ENCODE results near the gene RBM3. TPM values are rescaled to one million over a fixed set of nuclear protein-coding genes. Genes with fewer than 3 reads are reported as not detected.

RBM3 gene
- total RNA-seq, 1 donor from 2014 or later, result 141 TPM

- DNase-seq, result no peak
Observed at GRCh38 chrX:48626401-48627298, 52.4 kb downstream of the RBM3 start.

Small RNA genes within 50 kb of the gene (small RNA-seq; reads per million reads assigned to genes)
- gene MRPL32P1 (ENCODE audit: low replicate concordance), result not detected

Other genes with a start within 250 kb of the RBM3 start
- gene SSX3, start 217.8 kb upstream of the RBM3 start, total RNA-seq, result not detected
- not detected for gene SSX4, start 190.9 kb upstream of the RBM3 start, total RNA-seq
- gene SSX4B, start 162.5 kb upstream of the RBM3 start, total RNA-seq, result not detected
- gene SLC38A5, start 104.2 kb upstream of the RBM3 start, total RNA-seq, result 3.7 TPM
- gene FTSJ1, start 98.3 kb upstream of the RBM3 start, total RNA-seq, result 22.8 TPM
- 2.3 TPM for gene PORCN, start 65.5 kb upstream of the RBM3 start, total RNA-seq
- 22.8 TPM for gene EBP, start 52.7 kb upstream of the RBM3 start, total RNA-seq
- 8.0 TPM for gene TBC1D25, start 34.8 kb upstream of the RBM3 start, total RNA-seq
- gene WDR13, start 23.0 kb downstream of the RBM3 start, total RNA-seq, result 100 TPM
- gene WAS, start 109.3 kb downstream of the RBM3 start, total RNA-seq, result 1.6 TPM
- 2.9 TPM for gene SUV39H1, start 122.2 kb downstream of the RBM3 start, total RNA-seq
- gene GLOD5, start 187.3 kb downstream of the RBM3 start, total RNA-seq, result not detected
- gene GATA1, start 212.1 kb downstream of the RBM3 start, total RNA-seq, result 0.41 TPM
- gene HDAC6, start 227.6 kb downstream of the RBM3 start, total RNA-seq, result 119 TPM